Stimulated activated CD4-positive, alpha-beta T cell treated with anti-CD3 and anti-CD28 coated beads, Interleukin-4, amount 100 ng/mL, for 1 hour (primary cell): ENCODE data around the gene ARHGAP24.

ENCODE experiments used
- DNase-seq: peaks from one replicate; pipeline ENCODE4 v3.0.0-alpha.2; 2020

ARHGAP24 gene

DNA sequence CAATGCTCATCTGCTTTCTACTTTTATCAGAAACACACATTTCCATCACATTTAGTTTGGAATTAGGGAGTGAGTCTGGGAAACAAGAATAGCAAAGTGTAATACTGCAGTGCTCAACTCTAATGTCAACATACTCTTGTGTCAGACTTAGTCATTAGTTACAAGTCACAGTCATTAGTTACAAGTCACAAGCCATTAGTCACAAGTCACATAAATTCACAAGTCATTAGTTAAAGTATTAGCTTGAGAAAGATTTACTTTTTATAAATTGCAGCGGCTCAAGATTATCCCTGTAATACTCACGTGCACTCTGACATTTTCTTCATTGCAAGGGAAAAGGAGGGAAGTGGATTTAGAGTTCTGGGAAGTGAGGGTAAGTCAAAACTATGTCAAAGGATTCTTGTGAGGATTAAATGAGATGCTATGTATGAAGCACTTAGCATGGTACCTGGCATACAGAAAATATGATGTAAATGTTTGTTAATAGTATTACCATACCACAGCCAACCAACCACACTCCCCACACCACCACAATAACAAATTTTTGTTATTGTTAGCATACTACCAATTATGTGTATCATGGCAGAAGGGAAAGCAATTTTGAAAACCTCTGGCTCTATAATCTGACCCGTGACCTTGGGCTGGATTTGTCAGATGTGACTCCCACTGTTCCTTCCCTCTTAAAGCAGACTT, 116.6 kb downstream of the ARHGAP24 start:
- DNase-seq = no peak

DNA sequence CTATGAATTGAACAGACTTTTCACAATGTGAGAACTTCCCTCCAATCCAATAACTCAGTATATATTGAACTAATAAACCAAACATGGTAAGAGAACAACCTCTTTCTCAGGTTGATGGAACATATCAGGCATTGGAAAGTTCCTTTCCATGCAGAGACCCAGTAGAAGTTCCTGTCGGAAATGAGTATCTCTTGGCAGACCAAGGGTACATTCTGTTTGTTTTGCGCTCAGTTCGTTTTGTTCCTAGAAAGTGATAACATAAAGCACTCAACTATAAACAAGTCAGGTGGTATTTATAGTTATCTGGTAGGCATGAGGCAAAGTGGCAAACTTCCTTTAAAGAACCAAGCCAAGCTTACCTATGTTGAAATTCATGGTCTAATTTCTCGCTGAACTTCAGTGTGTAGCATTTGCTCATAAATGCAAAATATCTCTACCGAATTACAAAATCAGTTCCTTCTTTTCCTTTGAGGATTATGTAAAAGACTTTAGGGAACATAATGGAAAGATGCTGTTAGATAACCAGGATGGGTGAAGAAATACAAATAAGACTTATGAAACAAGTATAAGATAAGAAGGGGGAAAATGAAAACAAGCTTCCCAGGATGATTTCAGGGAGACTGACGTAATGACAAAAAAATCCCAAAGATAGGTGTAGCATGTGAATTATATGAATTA, 120.3 kb downstream of the ARHGAP24 start:
- no peak for DNase-seq

DNA sequence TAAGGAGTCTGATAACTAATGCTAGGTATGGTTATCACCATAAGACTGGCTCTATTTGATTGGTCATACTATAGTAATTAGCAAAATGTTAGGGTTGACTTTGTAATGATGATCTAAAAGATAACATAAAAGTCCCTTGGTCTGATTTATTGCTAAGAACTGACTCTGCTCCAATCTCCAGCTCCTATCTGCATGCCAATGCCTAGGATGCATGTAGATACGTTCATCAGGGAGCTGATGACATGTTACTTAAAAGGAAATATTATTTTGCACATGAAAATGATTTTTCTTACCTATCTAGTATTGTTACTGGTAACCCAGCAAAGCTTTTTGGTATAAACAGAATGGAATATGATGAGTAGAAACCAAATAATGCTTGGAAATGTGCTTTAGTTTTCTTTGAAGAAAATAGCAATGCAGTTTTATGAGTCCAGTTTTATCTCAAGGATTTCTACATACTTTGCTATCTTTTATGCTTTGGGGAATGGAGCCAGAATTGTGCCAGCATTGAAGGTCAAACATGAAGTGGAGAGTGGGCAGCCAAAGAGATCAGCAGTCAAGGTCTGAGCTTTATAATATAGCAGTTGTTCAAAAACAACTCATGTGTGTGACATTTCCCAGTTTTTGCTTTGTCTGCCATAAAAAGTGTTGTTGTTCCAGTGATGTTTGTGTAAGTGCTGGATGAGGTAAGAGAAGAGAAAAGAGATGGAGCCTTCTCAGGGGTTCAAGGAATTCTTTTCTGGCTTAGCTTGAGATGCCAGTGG, 121.0 kb downstream of the ARHGAP24 start:
- DNase-seq = no peak

DNA sequence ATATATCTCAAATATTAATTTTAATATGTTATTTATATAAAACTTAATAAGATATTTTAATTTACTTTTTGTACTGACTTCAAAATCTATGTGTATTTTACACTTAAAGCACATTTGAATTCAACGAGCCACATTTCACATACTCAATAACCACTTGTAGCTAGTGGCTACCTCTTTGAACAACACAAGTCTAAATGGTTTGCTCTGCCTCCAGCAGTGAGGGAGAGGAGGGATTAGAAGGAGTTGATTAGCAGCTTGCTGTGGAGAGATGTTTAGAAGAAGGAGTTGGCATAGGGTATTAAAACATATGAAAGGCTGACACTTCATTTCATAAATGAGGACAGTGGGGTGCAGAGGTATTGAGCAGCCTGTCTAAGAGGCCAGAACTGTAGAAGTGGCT, 124.0 kb downstream of the ARHGAP24 start:
- DNase-seq = no peak

DNA sequence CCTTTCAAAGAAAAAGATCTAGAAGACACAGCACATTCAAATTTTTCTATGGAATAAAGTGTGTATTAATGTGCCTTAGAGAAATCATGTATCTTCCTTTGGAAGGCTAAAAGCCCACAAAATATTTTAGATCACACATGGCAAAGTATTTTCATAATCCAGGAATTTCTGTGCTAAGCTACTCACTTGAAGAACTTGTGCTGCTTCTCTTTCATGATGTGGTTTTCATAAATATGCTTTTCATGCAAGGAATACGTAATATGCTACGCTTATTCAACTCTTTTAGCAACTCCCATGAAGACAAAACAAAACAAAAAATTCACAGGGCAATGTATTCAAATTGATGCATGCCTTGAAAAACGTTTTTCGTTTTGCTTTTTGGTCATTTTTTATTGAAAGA, 125.6 kb downstream of the ARHGAP24 start:
- DNase-seq = no peak

DNA sequence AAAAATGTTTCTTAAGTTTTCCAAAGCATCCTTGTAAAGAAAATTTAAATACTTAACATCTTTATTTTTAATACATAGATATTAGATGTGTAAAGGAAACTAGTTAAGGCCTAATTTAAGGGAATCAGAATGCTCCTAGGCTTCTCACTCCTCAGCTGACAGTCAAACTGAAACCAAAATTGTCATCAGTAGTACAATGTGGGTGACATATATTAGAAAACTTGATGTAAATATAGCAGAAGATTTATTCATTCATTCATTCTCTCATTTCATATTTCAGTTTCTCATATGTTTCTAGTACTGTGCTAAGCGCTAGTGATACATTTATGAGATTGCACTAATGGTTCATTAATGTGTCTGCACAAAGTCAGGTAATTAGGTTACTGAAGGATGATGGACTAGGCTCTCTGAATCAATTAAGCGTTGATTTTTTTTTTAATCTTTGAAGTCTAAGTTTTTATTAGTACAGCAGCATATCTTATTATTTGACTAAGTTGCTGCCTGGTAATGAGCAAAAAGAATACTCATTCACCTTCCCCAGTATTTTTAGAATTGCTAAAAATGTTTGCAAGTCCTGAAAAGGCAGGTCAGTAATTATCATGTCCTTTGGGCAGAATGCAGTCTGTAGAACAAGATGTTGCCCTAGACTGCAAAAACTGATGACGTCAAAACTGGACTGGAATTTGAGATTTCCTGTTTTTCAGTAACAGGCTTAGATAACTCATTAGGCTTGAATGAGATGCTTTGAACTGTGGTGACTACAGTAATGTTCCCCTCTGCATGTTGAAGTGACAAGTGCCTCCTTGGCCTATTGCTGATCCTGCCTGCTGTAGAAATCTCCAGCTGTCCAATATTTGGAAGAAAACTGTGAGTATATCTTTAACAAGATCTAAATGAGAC, 128.7 kb downstream of the ARHGAP24 start:
- no peak for DNase-seq

DNA sequence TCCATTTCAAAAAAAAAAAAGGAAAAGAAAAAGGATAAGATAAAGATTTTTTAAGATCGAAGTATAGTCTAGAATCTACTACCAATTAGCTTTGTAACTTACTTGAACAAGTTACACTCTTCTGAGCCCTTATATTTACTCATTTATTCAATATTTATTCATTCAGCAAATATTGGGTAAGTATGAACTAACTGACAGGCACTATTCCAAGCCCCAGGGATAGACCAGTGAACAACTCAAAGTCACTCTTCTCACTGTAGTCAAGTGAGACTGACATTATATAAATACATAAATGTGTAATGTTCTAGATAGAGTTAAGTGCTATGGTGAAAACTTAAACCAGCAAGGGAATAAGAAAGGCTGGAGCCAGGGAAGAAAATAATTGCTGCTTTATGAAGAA, 131.6 kb downstream of the ARHGAP24 start:
- no peak for DNase-seq

DNA sequence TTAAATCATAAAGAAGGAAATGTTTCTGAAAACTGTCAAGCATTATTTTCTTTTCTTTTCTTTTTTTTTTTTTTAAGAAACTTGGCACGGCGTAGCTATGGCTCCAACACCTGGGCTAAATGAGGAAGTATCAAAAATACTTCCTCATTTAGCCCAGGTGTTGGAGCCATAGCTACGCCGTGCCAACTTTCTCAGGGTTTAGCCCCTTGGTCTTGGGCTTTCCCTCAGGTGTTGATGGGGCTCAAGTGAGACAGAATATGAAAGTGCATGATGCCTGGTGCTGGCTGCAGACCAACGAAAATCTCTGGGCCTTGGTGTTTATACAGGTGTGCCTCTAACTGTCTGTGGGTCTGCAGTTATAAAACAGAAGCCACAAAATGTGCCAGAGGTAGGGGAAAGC, 132.7 kb downstream of the ARHGAP24 start:
- no peak for DNase-seq

DNA sequence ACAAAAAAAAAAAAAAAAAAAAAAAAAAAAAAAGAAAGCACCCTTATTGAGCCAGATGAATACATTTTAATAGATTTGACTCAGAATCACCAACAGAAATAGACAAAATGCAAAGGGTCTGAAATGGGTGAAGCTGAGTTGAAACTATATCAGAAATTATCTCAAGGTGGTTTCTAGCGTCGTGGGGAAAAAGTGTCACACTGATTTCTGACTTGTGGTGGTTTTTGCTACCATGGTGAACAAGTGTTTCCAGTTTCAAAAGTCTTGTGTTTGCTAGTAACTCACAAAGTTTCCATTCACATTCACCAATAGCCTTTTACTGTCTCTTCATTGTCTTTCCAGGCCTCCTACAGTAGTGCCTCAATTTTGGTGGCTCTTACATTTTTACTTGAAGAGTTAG, 135.5 kb downstream of the ARHGAP24 start:
- DNase-seq = no peak

DNA sequence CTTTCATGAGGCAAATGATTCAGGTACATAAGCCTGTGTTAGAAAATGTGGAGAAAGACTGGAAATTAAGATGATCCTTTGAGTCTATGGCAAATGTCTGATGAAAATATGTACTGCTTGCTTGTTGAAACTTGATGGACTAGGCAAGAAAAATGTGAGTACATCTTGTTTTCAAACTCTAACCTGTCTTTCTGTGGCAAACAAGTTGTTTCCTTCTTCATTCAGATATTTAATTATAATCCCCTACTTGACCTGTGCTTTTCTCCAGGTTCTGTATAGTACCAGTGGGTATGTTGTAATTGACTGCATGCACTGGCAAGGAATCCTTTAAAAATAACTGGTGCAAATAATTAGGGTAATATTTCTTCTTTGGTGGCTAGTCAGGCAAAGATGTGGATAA, 136.7 kb downstream of the ARHGAP24 start:
- DNase-seq = no peak

DNA sequence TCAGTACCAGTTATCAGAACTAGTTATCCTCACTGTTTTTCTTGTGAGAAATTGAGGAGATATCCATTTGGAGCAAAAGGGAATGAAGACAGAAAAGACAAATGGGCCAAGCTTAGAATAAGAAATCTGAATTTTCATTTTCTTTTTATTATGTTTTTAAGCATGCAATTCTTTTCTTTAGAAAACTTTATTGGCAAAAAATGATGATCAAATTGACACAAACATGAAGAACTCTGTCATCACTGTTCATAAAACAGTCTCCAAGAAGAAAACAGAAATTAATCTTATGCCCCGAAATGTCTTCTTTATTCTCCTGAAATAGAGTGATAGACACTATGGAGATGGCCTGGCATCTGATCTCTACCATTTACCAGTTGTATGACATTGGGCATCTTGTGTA, 139.0 kb downstream of the ARHGAP24 start:
- no peak for DNase-seq

DNA sequence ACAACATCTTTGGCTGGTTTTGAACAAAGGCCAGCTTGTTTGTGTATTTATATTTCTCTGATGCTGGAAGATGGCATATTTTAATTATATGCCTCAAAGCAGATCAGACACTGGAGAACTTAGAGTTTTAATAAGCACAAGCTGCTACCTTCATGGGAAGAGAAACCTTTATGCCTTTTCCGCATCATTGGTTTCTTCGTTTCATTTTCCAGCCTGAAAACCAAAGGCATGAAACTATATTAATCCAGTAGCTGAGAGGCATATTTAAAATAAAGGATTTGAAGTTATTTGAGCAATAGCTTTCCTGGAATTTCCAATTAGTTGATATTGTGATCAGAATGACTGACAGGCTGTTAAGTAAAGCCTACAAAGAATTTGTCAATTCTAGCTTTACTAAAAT, 141.0 kb downstream of the ARHGAP24 start:
- no peak for DNase-seq

DNA sequence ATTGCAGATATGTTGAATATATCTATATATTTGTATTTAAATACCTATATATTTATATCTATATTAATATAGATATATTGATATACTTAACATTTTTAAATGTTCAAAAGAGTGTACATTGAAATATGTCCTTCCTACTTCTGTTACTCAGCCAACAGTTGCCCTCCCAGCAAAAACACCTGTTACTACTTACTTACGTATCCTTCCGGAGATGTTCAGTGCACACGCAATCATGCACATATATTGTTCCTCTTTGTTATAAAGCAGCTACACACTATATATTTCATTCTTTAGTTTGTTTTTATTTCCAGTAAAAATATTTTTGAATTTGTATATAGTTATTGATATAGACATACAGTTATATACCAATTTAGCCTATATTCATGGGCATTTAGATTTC, 142.3 kb downstream of the ARHGAP24 start:
- no peak for DNase-seq

DNA sequence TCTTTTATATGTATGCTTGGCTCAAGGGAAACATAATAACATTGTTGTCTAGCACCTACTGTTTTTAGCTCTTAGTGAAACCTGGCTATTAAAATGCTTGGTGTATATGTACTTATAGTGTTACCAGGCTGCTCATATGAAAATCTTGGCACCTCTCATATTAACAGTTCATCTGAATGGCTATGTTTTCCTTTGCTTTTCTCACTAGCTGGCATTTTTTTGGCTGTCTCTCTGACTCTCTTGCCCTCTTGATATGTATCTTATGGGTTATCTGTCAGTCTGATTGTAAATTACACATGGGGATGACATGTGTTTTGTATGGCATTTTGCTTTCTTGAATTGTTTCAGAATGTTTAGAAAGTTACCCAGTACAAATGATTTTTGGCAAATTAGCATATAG, 158.0 kb downstream of the ARHGAP24 start:
- no peak for DNase-seq

DNA sequence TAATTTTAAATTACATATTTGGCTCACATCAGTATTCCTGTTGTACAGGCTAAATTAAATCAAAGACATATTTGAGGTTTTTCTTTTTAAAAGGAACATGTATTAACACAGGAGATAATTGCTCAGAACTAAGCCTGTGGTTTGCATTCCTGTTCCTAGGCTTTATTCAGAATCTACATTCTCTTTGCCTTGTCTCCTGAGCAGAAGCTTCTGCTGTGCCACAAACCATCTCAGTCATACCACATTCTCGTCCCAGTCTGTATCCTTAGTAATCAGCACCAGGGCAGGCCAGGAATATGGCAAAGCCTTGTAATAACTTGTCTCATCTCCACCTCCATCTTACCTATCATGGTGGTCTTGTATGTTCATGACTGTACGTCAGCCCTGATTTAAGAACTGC, 162.8 kb downstream of the ARHGAP24 start:
- DNase-seq = no peak

DNA sequence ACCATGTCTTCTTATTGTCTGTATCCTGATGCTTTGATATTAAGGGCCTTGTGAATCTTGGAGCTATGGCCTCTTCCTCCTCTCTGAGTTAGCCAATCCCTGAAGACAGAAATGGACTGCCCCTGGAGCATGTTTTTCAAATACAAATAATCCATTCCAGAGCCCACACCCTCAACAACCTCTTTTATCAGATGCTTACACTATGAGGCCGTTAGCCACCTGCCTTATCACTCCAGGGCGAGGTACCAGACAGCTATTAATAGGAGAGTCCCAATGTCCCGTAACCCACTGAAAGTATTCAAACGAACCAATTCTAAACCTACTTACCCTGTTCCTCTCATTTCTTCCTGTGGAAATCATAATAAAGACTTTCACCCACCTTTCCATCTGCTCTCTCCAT, 165.0 kb downstream of the ARHGAP24 start:
- DNase-seq = no peak

DNA sequence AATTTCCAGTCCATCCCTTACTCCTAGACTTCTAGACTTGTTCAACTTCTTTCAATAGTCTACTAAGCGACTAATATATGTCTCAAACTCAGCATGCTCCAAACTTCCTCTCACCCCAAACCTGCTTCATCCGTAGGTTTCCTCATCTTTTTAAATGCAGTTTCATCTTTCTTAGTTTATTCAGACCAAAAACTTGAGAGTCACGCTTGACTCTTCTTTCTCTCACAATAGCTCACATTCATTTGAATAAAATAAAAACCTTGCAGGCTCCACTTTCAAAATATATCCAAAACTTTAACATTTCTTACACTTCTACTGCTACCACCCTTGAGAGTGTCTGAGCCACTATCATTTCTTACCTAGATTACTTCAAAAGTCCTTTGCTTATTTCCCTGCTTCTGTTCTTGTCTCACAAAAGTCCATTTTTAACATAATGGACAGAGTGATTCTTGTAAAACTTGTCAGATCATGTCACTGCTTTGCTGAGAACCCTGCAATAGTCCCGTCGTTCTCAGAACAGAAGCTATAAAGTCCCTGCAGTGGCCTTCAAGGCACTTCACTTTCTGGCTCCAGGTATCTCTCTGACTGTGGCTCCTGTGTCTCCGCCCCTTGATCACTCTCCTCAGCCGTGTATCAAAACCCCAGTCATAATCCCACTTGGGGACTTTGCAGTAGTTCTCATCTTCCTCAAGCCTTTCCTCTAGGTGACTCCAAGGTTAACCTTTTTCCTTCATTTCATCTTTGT, 167.6 kb downstream of the ARHGAP24 start:
- no peak for DNase-seq

DNA sequence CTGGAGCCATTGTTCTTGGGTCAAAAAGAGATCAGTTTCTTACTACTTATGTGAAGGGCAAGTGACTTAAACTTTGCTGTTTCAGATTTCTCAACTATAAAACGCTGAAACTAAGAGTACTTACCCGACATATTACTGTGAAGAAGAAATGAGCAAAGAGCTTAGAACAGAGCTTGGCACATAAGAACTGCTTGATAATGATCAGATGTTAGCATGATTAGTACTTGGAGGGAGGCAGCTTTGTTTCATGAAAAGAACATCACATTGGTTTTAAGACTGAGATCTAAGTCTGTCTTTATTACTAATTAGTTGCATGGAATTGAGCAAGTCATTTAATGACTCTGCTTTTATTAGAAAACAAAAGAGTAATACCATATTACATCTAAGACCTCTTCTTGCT, 169.1 kb downstream of the ARHGAP24 start:
- DNase-seq = no peak

DNA sequence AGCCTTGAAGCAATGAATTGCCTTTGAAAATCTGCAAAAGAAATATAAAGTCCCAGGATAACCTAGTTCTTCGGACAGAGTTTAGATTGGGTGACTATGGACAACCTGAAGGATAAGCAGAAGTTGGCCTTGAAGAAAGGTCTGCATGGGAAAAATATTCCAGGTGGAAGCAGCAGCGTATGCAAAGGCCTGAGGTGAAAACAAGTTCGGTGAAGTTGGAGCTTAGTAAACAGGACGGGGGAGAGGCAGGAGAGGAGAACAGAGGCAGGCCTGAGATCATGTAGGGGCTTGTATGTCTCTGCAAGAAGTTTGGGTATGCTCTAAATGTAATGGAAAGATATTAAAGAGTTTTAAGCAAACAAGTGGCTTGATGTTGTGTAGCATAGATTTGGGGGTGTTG, 176.0 kb downstream of the ARHGAP24 start:
- DNase-seq = no peak

DNA sequence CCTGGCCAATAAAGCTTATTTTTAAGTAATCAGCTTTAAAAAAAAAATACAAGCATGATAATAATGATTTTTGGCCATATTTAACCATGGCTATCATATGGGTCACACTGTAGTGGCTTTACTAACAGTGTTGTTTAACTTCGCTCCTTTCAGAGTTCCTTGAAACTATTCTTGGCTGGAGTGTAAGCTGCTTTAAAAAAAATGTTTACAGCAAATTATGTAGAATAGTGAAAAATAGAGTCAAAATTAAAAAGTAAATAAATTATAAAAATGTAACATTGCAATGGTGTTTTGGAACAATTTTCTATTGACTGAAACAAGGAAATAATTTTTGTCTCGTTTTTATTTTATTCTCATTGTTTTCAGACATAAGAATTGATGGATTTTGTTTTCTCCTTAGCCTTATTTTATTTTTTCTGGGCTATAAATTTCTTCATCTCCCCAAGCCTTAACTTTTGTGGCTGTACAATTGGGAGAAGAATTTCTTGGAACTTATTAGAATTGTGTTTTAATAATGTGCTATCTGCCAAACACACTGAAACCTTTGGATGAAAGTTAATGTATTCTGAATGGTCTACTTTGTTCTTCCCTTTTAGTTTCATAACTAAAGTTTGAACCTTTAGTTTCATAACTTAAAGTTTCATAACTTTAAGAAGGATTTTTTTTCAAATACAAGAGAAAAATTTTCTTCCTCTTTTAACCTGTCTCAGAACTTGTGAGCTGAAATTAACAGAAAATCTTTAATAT, 182.0 kb downstream of the ARHGAP24 start:
- no peak for DNase-seq

DNA sequence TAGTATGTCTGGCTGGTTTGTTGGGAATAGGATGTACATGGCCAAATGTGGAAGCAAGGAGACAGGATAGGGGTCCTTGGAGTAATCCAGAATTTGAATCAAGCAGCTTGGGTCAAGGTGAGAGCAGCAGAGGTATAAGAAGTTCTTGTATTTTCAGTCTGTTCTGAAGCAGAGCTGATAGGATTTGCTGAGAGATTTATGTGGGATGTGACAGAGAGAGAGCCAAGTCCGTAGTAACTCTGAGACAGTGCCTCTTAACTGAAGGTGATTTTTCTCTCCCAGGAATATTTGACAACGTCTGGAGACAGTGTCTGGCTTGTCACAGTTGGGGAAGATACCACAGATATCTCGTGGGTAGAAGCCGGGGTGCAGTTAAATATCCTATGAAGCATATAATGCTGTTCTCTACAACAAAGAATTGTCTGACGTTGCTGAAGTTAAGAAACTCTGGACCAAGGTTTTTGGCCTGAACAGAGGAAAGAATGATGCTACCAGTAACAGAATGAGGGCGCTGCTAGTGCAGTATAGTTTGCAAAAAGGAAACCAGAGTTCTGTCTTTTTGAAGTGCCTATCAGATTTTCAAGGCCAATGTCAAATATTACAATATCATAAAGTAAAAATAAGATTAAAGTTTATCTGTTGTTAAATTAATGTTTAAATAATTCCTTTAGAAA, 184.0 kb downstream of the ARHGAP24 start:
- DNase-seq = no peak
